MM.1S (cell line): ENCODE measurements around the gene KMT2E.

Experiments used
- DNase-seq: peaks from one replicate; pipeline ENCODE4 v3.0.0-alpha.2; 2015
- H2AFZ ChIP-seq: fragments of 300-600 bp; sonication (generic); 2 replicates; pipeline ENCODE4 v1.6.0; 2016; ENCODE audit warnings: antibody characterized with exemption, low read length
- H3F3A ChIP-seq: fragments of 300-600 bp; sonication (generic); 2 replicates; pipeline ENCODE4 v1.6.1; 2016; ENCODE audit warnings: mild to moderate bottlenecking, antibody characterized with exemption, low read length, moderate library complexity, mixed read lengths; ENCODE audit not compliant: insufficient read depth
- H3K27ac ChIP-seq: fragments of 300-600 bp; sonication (generic); 2 replicates; pipeline ENCODE4 v1.5.1; 2016; ENCODE audit warnings: mild to moderate bottlenecking, low read length
- H3K27me3 ChIP-seq: fragments of 300-600 bp; sonication (generic); replicated peaks from 2 replicates; pipeline ENCODE4 v1.6.0; 2016; ENCODE audit warnings: low read length; ENCODE audit not compliant: insufficient read depth
- H3K36me3 ChIP-seq: fragments of 300-600 bp; sonication (generic); replicated peaks from 2 replicates; pipeline ENCODE4 v1.6.1; 2016; ENCODE audit warnings: mild to moderate bottlenecking, low read length, mixed read lengths; ENCODE audit not compliant: insufficient read depth
- H3K4me1 ChIP-seq: fragments of 300-600 bp; sonication (generic); 2 replicates; pipeline ENCODE4 v1.6.1; 2016; ENCODE audit warnings: low read length, mixed read lengths
- H3K4me2 ChIP-seq: fragments of 300-600 bp; sonication (generic); 2 replicates; pipeline ENCODE4 v1.6.0; 2016; ENCODE audit warnings: low read depth, low read length
- H3K4me3 ChIP-seq: fragments of 300-600 bp; sonication (generic); 2 replicates; pipeline ENCODE4 v1.5.1; 2016; ENCODE audit warnings: low read length, mixed read lengths
- H3K79me2 ChIP-seq: fragments of 300-600 bp; sonication (generic); 2 replicates; pipeline ENCODE4 v1.6.1; 2016; ENCODE audit warnings: mixed run types, low read length, mixed read lengths
- H3K9ac ChIP-seq: fragments of 300-600 bp; sonication (generic); 2 replicates; pipeline ENCODE4 v1.6.1; 2016; ENCODE audit warnings: low read length, mixed read lengths
- H3K9me2 ChIP-seq: fragments of 300-600 bp; sonication (generic); replicated peaks from 2 replicates; pipeline ENCODE4 v1.6.1; 2016; ENCODE audit warnings: mild to moderate bottlenecking, low read length, mixed read lengths; ENCODE audit not compliant: insufficient read depth
- H3K9me3 ChIP-seq: fragments of 300-600 bp; sonication (generic); replicated peaks from 2 replicates; pipeline ENCODE4 v1.6.1; 2016; ENCODE audit warnings: mild to moderate bottlenecking, low read length, mixed read lengths; ENCODE audit not compliant: insufficient read depth
- H4K20me1 ChIP-seq: fragments of 300-600 bp; sonication (generic); 2 replicates; pipeline ENCODE4 v1.6.1; 2016; ENCODE audit warnings: mild to moderate bottlenecking, low read length, moderate library complexity, mixed read lengths; ENCODE audit not compliant: insufficient read depth
- EZH2 ChIP-seq: fragments of 300-600 bp; sonication (generic); optimal IDR thresholded peaks from 2 replicates; pipeline ENCODE3; 2017; ENCODE audit warnings: low read depth, mild to moderate bottlenecking, antibody characterized with exemption, low read length, mixed read lengths
- EZH2phosphoT487 ChIP-seq: fragments of 300-600 bp; sonication (generic); IDR thresholded peaks from 2 replicates; pipeline ENCODE4 v1.6.1; 2018; ENCODE audit warnings: antibody characterized with exemption, low read length
- TF ChIP-seq, protein P1 (sequence below): fragments of 300-600 bp; sonication (generic); IDR thresholded peaks from 2 replicates; pipeline ENCODE4 v1.5.1; 2016; ENCODE audit warnings: antibody characterized with exemption, low read length, mixed read lengths

Gene KMT2E

GRCh38 chr7:105102557-105103352, 88.8 kb downstream of the KMT2E start:
- Histone ChIP-seq H3K27me3 (no peaks in the 10 kb centered on the region), H4K20me1 (no peaks in the 10 kb centered on the region), H3K36me3 (no peaks in the 10 kb centered on the region; the same call in 1 of the 2 replicates), H3K79me2 (peaks cover 82% of the 10 kb centered on the region), H3K4me3 (peak overlapping the region; percentile 10; the same call in 1 of the 2 replicates), H3K9ac (no peak overlapping the region), H2AFZ (no peak overlapping the region), H3F3A (peaks cover 42% of the 10 kb centered on the region), H3K9me3 (no peaks in the 10 kb centered on the region), H3K4me2 (peak overlapping the region; percentile 54), H3K9me2 (no peaks in the 10 kb centered on the region), H3K27ac (peak overlapping the region; percentile 57; the same call in 1 of the 2 replicates), H3K4me1 (peaks cover 39% of the 10 kb centered on the region)
- DNase-seq, result no peak
- TF ChIP-seq, protein P1, sequence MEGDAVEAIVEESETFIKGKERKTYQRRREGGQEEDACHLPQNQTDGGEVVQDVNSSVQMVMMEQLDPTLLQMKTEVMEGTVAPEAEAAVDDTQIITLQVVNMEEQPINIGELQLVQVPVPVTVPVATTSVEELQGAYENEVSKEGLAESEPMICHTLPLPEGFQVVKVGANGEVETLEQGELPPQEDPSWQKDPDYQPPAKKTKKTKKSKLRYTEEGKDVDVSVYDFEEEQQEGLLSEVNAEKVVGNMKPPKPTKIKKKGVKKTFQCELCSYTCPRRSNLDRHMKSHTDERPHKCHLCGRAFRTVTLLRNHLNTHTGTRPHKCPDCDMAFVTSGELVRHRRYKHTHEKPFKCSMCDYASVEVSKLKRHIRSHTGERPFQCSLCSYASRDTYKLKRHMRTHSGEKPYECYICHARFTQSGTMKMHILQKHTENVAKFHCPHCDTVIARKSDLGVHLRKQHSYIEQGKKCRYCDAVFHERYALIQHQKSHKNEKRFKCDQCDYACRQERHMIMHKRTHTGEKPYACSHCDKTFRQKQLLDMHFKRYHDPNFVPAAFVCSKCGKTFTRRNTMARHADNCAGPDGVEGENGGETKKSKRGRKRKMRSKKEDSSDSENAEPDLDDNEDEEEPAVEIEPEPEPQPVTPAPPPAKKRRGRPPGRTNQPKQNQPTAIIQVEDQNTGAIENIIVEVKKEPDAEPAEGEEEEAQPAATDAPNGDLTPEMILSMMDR, result no peak
- TF ChIP-seq EZH2phosphoT487, result no peak
- no peak for TF ChIP-seq EZH2

GRCh38 chr7:105105579-105105978, 91.6 kb downstream of the KMT2E start:
- no peak for DNase-seq
- Histone ChIP-seq H3K27ac (no peak overlapping the region), H3K36me3 (peaks cover 4% of the 10 kb centered on the region; the same call in 1 of the 2 replicates), H3K79me2 (peaks cover 82% of the 10 kb centered on the region), H3K27me3 (no peaks in the 10 kb centered on the region), H3F3A (peaks cover 42% of the 10 kb centered on the region), H3K9me3 (no peaks in the 10 kb centered on the region), H4K20me1 (no peaks in the 10 kb centered on the region), H3K4me3 (no peak overlapping the region), H3K4me2 (no peak overlapping the region), H3K9me2 (no peaks in the 10 kb centered on the region), H3K4me1 (peaks cover 24% of the 10 kb centered on the region), H2AFZ (no peak overlapping the region), H3K9ac (no peak overlapping the region)
- no peak for TF ChIP-seq EZH2phosphoT487

DNA sequence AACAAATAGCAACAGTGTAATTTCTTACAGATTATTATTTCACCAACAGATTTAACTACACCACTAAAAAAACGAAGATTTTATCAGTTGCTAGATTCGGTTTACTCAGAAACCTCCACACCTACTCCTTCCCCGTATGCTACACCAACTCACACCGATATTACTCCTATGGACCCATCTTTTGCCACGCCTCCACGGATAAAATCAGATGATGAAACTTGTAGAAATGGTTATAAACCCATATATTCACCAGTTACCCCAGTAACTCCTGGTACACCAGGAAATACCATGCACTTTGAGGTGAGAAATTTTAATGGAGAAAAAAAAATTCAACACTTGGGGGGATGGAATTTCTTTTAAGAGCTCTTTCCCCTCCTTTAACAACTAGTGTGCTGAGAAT, 92.5 kb downstream of the KMT2E start:
- H3K27ac ChIP-seq, result no peak overlapping the region

More for the DNA sequence above, 92.5 kb downstream of the KMT2E start:
- H3K4me1 ChIP-seq, result peaks cover 15% of the 10 kb centered on the region
- peaks cover 4% of the 10 kb centered on the region; the same call in 1 of the 2 replicates for H3K36me3 ChIP-seq
- H3F3A ChIP-seq, result peaks cover 33% of the 10 kb centered on the region
- no peak for DNase-seq
- no peak overlapping the region for H3K4me3 ChIP-seq
- H3K79me2 ChIP-seq, result peaks cover 83% of the 10 kb centered on the region
- H3K9me2 ChIP-seq, result no peaks in the 10 kb centered on the region
- no peak overlapping the region for H2AFZ ChIP-seq
- no peaks in the 10 kb centered on the region for H4K20me1 ChIP-seq
- H3K27me3 ChIP-seq, result no peaks in the 10 kb centered on the region
- H3K4me2 ChIP-seq, result no peak overlapping the region
- TF ChIP-seq, protein P1, result no peak
- no peak for TF ChIP-seq EZH2
- no peak for TF ChIP-seq EZH2phosphoT487
- H3K9ac ChIP-seq, result no peak overlapping the region
- H3K9me3 ChIP-seq, result no peaks in the 10 kb centered on the region
